NCI-H2196 treated with DMSO at 0.1 percent for 48 hours (cell line): ENCODE data around the gene NCK2.

Experiments used
- DNase-seq: peaks from one replicate; lab custom pipeline; 2025; ENCODE audit not compliant: unreplicated experiment; lab: John Stamatoyannopoulos, UW

NCK2 gene

DNA sequence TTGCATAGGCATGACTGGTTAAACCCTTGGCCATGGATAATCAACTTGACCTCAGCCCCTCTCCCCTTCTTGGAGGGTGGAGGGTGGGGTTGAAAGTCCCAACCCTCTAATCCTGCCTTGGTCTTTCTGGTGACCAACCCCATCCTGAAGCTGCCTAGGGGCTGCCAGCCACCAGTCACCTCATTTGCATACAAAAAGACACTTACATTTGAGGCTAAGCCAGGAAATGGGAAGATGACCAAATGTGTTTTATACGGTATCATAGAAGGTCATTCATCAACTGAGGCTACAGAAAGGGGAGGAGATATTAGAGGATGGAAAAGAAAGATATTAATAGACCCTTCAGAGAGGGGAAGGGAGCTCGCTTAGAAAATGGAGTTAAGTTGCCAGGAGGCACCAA lies 96.8 kb downstream of the NCK2 start:
- DNase-seq = no peak

DNA sequence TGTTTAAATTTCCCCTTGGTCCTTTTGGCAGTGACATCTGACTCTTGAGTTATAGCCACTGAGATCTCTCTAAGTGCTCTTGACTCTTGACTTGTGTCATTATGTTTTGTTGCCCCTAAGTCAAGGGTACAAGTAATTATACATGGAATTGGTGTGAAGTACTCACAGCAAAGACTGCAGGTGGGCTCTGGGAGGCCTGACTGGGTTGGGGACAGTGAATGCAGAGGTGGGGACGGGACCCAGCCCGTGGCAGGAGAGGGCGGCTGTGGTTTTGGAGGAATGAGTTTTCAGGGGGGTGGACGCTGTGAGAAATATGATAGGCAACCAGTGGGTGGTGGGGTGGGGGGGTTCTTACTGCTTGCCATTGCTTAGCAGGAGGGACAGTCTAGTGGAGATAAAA lies 97.8 kb downstream of the NCK2 start:
- no peak for DNase-seq

DNA sequence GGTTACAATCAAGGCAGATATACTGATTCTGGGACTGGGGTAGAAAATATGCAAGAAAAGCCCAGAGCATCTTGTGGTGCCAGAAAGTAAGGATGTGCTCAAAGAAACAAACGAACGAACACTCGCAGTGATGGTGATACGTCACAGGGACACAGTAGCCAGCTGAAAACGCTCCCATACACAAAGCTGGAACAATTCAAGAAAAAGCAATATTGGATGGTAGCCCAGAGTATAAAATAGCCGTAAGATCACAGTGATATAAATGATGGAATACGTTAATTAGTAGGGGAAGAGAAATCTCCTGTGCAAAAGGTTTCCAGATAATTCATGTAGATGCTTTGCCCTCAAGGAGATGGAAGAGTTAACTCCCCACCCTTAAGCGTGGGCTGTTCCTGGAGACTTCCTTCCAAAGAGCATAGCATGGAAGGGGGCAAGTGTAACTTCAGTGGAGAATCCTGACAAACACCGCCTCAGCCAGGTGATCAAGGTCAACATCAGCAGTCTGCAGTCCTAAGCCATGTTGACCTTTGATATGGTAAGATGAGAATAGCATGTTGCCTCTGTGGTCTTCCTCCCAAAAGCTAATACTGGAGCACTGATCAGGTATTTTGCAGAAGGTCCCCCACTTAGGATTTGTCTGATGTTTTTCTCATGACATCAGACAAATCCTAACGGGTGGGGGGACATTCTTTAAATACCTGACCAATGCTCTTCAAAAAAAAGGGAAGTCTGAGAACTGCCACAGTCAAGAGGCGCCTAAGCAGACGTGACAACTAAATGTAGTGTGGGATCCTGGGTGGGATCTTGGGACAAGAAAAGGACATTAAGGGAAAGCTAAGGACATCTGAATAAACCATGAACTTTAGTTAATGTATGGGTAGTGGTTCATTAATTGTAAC lies 99.0 kb downstream of the NCK2 start:
- no peak for DNase-seq

DNA sequence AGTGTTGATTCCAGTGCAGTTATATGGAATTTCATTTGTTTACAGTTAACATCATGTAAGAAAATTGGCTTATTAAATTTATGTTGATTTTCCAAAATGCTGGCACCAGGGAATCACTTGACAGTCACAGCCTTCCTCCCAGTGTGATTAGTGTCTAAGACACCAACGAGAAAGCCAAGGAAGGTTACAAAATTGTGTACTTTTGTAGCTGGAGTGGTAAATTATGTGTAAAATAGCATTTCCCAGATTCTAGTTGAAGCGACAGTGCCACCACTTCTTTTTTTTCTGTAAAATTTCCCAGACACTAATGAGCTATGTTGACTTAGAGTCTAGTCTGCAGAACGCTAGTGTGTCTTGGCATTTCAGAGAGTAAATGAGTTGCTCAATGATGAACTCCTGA lies 101.3 kb downstream of the NCK2 start:
- no peak for DNase-seq

DNA sequence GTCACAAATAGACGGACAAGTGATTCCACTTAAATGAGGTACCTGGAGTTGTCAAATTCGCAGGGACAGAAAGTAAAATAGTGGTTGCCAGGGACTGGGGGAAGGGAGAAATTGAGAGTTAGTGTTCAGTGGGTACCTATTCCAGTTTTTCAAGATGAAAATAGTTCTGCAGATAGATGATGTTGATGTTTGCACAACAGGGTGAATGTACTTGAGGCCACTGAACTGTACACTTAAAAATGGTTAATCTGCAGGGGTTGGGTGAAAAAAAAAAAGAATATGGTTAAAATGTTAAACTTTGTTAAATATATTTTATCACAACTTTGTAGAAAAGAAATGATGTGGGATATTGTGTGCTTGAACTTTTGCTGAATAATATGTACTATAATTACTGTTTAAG lies 102.3 kb downstream of the NCK2 start:
- DNase-seq = no peak

DNA sequence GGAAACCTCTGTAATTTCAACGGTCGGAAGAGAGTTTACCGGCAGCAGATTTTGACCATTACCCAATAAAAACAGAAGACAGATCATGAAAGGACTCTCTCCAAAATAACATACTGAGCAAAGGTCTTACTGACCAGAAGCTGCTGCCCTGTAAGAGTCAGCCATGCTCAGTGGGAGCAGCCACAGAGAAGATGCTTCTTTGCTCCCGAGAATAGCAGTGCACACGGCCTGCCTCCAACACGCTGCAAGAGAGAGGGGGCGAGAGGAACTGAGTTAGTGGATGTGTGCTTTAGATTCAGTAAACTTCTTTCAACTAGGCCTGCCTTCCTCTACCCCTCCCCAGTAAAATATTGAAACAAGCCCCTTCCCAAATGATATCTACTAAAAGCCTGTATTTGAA lies 103.7 kb downstream of the NCK2 start:
- no peak for DNase-seq

DNA sequence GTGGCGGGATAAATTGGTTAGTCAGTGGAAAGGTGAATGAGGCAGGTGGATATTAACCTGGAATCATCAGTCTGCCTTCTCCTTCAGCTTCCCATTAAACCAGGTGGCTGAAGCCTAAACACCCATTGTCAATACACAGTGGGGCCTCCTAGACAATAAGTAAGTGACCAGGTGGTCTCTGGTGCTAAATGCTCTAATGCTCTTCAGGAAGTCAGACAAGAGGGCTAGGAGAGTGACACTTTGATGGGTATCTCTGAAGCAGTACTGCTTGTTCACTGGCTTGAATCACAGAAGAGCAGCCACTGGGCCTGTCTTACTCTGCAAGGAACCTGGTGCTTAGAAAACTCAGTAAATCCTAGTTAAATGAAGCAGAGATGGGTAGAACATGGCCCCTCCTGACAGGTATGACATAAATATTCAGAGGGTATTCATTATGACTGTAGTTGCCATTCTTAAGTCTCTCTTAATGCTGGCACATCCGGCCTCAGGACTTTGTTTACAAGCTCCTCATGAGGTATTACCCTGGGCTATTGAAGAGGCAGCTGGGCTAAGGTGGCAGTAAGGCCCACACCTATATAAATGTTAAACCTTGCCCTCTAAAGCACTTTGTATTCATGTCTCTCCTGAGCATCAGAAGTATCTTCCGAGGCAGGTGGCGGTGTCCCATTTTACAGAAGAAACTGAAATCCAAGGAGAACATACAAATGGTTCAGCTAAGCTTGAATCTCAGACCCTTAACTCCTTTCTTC lies 104.9 kb downstream of the NCK2 start:
- DNase-seq = no peak

DNA sequence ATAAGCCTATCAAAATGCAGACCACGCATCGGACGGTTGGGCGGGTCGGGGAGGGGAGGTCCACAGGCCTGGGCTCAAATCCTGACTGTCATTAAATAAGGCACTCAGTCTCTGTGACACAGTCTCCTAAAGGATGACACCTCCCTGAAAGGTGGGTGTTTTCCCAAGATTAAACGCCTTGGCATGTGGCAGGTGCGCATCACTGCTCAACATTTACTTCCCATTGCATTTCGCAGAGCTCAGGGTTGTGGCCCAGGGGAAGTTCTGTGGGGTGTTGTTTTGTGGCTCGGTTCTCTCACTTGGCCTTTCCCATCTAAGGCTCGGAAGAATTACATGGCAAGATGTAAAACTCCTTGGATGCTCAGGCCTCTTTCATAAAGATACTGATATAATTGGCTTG lies 107.4 kb downstream of the NCK2 start:
- no peak for DNase-seq

DNA sequence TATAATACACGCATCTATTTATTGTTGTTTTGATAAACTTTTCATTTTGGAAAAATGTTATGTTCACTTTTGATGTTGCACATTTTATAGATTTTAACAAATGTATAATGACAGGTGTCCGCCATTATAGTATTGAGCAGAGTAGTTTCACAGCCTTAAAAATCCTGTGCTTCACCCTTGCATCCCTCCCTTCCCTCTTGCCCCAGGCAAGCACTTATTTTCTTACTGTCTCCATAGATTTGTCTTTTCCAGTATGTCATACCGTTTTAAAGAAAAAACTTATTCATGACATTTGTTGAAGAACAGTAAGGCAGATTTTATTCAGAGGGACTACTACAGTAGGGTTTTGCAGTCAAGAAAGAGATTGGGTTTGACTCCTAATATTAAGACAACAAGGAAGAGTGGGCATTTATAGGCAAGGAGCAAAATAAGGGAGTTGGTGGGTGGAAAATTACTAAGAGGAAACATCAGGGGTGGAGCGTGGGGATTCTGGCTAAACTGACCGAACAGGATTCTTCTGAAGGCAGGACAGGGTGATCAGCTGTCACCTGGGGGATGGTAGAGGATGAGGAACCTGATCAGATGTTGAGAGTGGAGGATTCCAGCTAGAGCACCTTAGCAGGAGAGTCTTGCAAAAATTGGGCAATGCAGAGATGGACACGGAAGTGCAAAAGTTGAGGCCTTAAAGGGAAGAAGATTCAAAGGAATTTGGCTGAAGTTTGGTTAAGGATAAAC lies 108.8 kb downstream of the NCK2 start:
- no peak for DNase-seq

DNA sequence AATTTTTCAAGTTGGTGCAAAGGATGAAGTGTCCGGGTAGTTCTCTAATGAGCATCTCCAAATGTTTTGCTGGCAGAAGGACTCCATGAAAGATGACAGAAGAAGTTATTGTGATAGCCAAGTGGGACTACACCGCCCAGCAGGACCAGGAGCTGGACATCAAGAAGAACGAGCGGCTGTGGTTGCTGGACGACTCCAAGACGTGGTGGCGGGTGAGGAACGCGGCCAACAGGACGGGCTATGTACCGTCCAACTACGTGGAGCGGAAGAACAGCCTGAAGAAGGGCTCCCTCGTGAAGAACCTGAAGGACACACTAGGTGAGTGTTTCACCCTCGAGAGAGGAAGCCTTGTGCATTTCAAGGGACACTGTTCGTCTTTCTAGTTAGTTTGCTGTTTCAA lies 110.3 kb downstream of the NCK2 start:
- no peak for DNase-seq

DNA sequence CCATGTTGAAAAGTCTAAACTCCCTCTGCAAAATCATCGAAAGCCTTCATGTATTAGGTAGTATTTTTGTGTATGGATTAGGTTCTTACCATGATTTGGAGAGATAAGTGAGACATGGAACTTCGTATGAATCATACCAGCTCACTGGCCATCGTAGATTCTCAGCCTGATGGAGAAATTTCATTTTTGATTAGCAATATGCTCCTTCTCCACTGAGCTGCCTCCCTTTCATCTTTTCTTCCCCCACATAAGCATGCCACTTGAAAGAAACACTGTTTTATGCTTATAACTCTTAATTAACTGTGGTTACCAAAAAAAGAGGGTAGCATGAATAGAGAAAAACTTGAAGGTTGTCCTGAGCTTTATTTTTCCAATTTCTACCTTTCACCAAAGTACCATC lies 111.9 kb downstream of the NCK2 start:
- DNase-seq = no peak

DNA sequence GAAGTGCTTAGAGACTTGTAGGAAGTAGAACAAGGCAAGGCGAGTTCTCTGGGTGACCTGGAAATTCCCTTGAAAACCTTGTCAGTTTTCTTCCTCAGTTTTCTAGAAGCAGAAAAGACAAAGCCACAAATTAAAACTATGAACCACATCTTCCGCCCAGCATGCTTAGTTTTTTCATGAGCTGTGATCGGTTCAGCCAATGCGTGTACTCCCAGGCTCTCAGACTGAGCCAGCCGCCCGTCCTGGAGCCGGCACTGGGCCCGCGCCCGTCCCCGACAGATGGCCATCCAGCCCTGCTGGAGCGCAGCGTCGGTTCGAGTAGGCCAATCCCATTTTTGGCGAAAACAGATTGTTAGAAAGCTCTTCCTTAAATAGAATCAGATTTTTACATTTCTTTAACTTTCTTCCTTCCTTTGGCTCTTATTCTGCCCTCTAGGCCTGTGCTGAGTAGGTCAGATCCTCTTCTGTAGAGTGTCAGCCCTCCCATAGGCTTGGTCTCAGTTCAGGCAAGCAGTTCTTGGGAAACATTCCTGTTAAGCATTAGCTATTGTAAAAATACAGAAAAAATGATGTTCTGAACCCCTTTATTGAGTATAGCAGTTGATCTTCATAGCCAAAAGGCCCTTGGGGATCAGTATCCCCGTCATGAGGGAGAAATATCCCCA lies 112.5 kb downstream of the NCK2 start:
- DNase-seq = no peak

DNA sequence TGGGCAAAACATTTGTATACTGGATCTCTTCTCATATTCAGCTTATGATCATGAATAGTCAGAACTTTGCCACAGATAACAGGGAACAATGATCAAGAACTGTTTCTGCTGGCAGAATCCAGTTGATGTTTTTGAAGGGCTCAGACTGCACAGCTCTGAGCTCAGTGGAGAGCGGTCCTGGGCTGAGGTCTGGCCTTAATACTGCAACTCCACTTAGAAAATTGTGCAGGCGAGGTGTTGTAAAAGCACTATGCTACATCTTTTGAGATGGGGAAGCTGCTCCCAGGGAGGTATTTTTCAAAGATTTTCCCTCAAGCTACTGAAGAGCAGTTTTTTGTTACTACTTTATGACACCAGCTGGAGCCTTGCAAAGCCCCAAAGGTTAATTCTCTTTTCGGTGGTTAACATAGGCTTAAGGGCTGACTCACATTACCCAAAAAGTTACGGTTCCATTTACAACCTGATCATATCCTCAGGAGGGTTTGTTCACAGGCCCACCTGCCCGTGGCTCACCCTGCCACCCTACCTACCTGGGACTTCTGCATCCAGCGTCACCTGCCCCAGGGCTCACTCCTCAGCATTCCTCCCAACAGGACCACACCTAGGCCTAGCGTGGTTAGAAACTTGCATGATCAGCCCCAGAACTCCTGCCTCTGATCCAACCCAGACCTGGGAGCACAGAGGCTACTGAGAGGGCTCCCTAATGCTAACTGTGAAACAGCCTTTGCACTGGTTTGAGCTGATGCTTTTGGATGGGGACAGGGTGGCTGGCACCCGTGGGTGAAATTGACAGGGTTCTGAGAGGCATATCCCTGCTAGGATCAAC lies 114.4 kb downstream of the NCK2 start:
- DNase-seq = no peak

DNA sequence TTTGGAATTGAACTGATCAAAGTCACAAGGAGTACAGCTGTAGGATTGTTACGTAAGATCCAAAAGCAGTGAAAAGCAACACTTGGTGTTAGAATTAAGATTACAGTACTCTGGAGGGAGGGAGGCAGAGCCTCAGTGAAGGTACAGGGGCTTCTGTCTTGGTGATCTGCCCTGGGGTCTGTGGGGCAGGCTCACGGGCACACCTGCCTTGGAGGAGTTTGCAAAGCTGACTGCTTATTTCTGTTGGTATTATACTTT lies 114.9 kb downstream of the NCK2 start:
- no peak for DNase-seq

DNA sequence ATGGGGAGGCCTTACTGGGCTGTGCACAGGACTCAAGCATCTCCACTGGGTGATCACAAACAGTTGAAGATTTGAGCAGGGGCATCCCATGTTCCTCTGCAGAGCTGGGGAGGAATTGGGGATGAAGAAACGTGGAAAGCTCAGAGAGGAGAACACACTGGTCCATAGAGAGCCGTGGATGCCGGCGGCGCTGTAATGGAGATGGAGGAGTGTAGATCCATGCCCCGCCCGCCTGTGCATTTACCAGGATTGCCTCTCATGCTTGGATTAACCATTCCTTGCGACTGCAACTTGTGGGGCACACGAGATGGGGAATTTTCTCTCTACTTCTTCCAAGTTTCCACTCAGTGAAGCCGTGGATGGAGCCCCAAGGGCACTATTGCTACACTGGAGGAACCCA lies 115.9 kb downstream of the NCK2 start:
- DNase-seq = no peak

DNA sequence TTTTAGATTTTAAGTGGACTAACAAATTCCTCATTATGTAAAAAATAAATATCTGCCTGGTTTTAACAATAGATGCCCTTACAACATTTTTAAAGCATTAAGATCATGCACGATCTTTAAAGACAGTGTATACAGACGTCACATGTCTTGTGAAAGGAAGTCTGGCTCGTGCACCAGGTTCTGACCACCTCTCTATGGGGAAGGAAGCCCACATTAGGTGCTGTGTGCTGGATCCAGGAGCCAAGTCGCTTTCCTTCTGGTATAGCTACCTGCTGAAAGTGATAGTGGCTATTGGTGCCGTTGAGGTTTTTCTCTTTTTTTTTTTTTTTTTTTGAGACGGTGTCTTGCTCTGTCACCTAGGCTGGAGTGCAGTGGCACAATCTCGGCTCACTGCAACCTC lies 116.5 kb downstream of the NCK2 start:
- DNase-seq = no peak

DNA sequence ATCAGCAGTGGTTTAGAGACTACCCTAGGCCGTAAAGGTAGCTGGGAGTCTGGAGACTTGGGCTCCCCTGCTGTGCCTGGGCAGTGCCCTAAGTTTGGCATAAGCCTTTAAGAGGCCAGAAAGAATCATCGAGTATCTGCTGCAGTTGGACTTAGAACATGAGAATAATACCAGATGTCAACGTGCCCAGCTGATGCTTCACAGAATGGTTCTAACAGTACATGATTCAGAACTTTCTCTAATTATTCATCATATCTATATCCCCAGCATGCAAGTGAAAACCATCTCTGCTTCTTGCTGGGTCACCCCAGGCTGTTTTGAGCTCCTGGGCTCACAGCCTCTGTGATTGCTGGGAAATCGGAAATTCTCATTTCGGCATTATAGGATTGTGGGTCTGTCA lies 118.1 kb downstream of the NCK2 start:
- DNase-seq = no peak

DNA sequence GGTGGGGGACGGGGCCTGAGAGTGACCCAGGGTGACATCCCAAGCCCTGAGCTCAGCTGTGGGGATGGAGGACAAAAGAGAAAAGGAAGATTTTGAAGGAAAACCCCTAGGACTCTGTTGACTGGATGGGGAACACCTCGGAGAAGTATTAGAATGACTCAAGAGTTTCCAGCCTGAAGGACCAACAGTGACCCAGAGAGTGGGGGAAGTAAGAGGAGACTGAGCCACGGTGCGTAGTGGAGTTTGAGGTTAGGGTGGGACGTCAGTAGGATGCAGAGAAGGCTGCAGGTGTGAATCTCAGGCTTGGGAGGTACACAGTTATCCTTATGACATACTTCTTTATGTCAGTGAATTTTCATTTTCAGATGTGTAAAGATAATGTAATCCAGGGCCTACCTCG lies 119.5 kb downstream of the NCK2 start:
- no peak for DNase-seq

DNA sequence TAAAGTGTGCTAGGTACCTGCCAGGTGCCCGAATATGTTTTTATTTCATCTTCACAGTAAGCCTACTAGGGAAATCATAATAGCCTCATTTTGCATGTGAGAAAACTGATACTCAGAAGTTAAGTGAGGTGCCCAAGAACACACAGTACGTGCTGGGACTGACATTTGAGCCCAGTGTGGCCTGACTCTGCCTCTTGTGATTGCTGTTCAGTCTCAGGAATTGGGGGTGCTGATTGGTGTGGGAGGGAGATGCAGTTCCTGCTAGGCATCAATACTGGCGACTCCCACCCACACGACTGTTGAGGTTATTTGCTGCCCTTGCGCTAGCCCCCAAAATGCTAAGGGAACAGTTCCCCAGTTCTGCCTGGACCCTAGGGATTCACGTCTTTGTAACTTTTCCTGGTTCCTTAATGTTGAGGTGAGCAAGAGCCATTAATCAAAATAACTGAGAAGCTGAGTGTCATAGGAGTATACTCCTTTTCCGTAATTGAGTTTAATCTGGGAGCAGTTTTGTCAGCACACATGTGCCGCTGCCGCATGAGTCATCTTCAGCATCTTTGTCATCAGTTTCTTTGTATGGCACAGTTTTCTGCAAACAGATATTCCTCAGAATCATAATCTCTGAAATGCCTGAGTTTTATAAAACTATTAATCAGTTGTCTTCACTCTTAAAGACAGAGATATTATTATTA lies 120.7 kb downstream of the NCK2 start:
- DNase-seq = no peak
